HL-60 (cell line): ENCODE data around the gene MACF1.

Experiments
- GABPA ChIP-seq: IDR thresholded peaks from 2 replicates; pipeline ENCODE4 v1.6.1; 2012; ENCODE audit warnings: low read depth
- POLR2AphosphoS5 ChIP-seq: IDR thresholded peaks from 2 replicates; pipeline ENCODE4 v1.6.1; 2012; ENCODE audit warnings: low read depth
- TF ChIP-seq, protein P1 (sequence below): IDR thresholded peaks from one replicate; pipeline ENCODE4 v1.5.1; 2011; ENCODE audit warnings: low read length, control low read depth, inconsistent platforms; ENCODE audit not compliant: insufficient read depth
- TF ChIP-seq, protein P2 (sequence below): IDR thresholded peaks from 2 replicates; pipeline ENCODE4 v1.6.1; 2012; ENCODE audit warnings: low read depth; ENCODE audit not compliant: insufficient replicate concordance

DNA sequence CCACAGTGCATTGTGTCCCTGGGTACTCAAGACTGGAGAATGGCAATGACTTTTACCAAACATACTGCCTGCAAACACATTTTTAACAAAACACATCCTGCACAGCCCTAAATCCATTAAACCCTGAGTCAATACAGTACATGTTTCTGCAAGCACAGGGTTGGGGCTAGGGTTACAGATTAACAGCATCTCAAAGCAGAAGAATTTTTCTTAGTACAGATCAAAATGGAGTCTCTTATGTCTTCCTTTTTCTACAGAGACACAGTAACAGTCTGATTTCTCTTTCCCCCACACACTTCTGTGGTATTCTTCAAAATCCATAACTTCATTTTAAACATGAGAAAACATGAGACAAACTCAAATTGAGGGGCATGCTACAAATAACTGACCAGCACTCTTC, 300.8 kb downstream of the MACF1 start:
- TF ChIP-seq, protein P1, sequence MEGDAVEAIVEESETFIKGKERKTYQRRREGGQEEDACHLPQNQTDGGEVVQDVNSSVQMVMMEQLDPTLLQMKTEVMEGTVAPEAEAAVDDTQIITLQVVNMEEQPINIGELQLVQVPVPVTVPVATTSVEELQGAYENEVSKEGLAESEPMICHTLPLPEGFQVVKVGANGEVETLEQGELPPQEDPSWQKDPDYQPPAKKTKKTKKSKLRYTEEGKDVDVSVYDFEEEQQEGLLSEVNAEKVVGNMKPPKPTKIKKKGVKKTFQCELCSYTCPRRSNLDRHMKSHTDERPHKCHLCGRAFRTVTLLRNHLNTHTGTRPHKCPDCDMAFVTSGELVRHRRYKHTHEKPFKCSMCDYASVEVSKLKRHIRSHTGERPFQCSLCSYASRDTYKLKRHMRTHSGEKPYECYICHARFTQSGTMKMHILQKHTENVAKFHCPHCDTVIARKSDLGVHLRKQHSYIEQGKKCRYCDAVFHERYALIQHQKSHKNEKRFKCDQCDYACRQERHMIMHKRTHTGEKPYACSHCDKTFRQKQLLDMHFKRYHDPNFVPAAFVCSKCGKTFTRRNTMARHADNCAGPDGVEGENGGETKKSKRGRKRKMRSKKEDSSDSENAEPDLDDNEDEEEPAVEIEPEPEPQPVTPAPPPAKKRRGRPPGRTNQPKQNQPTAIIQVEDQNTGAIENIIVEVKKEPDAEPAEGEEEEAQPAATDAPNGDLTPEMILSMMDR: no peak
- TF ChIP-seq, protein P2, sequence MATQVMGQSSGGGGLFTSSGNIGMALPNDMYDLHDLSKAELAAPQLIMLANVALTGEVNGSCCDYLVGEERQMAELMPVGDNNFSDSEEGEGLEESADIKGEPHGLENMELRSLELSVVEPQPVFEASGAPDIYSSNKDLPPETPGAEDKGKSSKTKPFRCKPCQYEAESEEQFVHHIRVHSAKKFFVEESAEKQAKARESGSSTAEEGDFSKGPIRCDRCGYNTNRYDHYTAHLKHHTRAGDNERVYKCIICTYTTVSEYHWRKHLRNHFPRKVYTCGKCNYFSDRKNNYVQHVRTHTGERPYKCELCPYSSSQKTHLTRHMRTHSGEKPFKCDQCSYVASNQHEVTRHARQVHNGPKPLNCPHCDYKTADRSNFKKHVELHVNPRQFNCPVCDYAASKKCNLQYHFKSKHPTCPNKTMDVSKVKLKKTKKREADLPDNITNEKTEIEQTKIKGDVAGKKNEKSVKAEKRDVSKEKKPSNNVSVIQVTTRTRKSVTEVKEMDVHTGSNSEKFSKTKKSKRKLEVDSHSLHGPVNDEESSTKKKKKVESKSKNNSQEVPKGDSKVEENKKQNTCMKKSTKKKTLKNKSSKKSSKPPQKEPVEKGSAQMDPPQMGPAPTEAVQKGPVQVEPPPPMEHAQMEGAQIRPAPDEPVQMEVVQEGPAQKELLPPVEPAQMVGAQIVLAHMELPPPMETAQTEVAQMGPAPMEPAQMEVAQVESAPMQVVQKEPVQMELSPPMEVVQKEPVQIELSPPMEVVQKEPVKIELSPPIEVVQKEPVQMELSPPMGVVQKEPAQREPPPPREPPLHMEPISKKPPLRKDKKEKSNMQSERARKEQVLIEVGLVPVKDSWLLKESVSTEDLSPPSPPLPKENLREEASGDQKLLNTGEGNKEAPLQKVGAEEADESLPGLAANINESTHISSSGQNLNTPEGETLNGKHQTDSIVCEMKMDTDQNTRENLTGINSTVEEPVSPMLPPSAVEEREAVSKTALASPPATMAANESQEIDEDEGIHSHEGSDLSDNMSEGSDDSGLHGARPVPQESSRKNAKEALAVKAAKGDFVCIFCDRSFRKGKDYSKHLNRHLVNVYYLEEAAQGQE: no peak
- TF ChIP-seq GABPA (no peak), POLR2AphosphoS5 (no peak)
